GM12864 (cell line): ENCODE results near the gene CFAP70.

Experiments
- DNase-seq: peaks from one replicate; pipeline ENCODE4 v3.0.0-alpha.2; 2011; ENCODE audit warnings: low read depth
- H3K4me3 ChIP-seq: 2 replicates; pipeline ENCODE4 v1.5.1; 2011; ENCODE audit warnings: mild to moderate bottlenecking, low read depth, low read length, control low read depth
- CTCF ChIP-seq: IDR thresholded peaks from 2 replicates; pipeline ENCODE4 v1.5.1; 2011; ENCODE audit warnings: low read depth, mild to moderate bottlenecking, moderate library complexity, low read length, control low read depth, inconsistent platforms; ENCODE audit errors: missing control alignments

Gene CFAP70

GRCh38 chr10:73252445-73253224 lies 106.0 kb downstream of the CFAP70 start, which contains the start of gene MRPS16:
TSS of gene MRPS16 (minus strand) at chr10:73252644. CDS start at chr10:73252482, 162 bp downstream.
- peak within 1 kb of the TSS; percentile 58 for H3K4me3 ChIP-seq
- TF ChIP-seq CTCF, result no peak
- peak; percentile 92 for DNase-seq

DNA sequence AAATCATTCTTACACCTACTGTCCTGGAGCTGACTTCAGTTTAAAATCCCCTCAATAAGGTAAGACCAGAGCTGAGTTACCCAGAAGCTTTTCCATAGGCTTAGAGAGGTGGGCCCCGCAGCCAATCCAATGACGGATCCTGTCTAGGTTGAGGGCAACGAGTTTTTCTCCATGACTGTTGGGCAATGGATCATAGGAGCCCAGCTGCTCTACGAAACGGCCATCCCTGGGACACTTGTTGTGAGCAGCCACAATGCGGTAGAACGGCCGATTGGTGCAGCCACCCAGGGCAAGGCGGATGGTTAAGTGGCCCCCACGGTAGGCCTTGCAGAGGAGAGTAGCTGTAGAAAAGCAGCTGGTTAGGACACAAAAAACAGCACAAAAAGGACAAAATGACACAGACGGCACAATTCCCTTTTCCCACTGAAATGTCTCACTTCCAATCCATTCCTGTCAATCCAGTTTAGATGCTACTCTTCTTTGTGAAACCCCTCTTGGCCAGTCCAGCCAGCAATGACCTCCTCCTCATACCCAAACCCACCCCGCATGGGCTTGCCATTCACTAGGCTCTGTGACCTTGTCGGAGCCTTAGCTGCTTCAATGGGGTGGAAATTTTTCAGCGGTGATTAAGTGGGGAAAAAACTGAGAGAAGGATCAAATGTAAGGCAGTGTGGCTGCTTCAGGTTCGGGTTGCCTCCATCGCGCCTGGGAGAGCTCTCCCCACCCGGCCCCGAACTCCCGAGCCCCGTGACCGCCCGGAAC lies 106.8 kb downstream of the CFAP70 start:
- no peak for DNase-seq
- H3K4me3 ChIP-seq, result peak overlapping the region; percentile 58
- no peak for TF ChIP-seq CTCF

DNA sequence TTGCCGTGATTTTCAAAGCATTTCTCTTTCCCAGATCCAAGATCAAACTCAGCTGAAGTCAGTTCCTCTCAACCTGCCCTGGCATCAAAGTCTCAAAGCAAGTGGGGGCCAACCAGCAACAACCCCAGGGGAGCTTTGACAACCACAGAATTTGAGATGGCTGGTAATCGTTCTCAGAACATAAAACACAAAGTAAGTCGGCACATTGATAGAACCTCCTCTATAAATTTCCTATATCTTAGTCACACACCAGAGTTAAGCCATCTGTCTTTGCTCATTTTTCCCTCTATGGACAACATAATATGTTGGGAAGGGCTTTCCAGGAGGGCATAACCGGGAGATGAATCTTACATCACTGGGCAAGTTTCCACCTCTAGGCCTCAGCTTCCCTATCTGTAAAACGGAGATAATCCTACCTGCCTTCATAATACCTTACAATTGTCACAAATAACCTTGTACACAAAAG lies 110.4 kb downstream of the CFAP70 start:
- no peak for DNase-seq
- no peak for TF ChIP-seq CTCF
- no peak overlapping the region; the same call in 1 of the 2 replicates for H3K4me3 ChIP-seq

GRCh38 chr10:73247509-73248258 lies 111.0 kb downstream of the CFAP70 start:
- H3K4me3 ChIP-seq, result peak overlapping the region; percentile 70
- no peak for TF ChIP-seq CTCF
- DNase-seq, result no peak

DNA sequence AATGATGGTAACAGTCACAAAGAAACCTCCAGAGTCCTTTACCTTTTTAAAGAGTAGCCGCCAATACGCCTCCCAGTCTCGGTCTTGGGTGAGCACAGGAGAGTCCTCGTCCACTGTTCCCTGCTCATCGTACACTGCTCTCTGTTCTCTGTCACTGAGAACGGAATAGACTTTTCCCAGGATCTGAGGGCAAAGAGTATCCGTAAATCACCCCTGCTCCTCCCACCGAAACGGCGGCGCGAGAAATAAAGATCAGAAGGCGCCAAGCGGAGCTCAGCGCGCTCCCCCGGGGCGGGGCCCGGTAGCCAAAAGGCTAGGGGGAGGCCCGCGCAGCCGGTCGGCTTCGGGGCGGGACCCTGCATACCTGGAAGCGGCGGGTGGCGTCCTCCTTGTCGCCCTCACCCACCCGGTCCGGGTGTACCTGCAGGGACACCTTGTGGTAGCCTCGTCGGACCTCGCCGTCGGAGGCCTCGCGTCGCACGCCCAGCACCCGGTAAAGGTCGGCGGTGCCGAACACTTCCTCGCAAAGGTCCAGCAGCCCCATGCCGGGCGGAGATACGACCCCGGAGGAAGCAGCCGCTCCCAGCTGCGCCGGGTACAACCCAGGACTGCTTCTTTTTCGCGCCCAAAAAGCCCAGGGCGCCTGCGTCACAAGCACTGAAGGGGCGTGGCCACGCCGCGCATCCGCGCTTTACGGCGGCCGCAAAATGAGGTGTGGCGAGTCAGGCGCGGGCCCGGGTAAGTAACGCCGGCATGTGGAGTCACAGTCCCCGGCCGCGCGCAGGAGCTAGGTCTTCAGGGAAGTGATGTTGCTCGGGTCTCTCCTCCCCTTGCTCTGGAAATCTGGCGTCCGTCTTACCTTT lies 111.8 kb downstream of the CFAP70 start, which contains the start of gene DNAJC9:
Gene DNAJC9 (minus strand): TSS at position 610 of the 863 bp plus-strand sequence. CDS start 66 bp downstream, at position 544.
- DNase-seq, result peak; percentile 80
- H3K4me3 ChIP-seq, result peak within 1 kb of the TSS; percentile 70
- TF ChIP-seq CTCF, result no peak

GRCh38 chr10:73246322-73246645 lies 112.4 kb downstream of the CFAP70 start:
- TF ChIP-seq CTCF, result no peak
- DNase-seq, result no peak
- H3K4me3 ChIP-seq, result peak overlapping the region; percentile 70
